Measurements from ENCODE around the gene COL23A1. TPM values are rescaled to one million over a fixed set of nuclear protein-coding genes. Genes with fewer than 3 reads are reported as not detected.

Gene COL23A1
- total RNA-seq, 1 experiment from 2014 or later = 15.0 TPM

GRCh38 chr5:178210073-178210535 is 380.1 kb downstream of the COL23A1 start:
- no peak overlapping the region for H3K27ac Mint-ChIP-seq
- ChIA-PET POLR2A (interaction anchor here (1.0 to 1.8 kb wide), 2 partner anchors 30 to 416 kb away, joined by 3 to 7 read pairs; no protein-coding TSS in a partner anchor), CTCF (interaction anchor here (0.9 to 1.3 kb wide), 4 partner anchors 13 to 30 kb away, joined by 3 to 6 read pairs (median 4); partner anchors contain the start of gene PHYKPL)
- H3K4me1 Mint-ChIP-seq = peaks cover 21% of the 10 kb centered on the region
- peaks cover 92% of the 10 kb centered on the region for H3K36me3 Mint-ChIP-seq
- TF ChIP-seq, protein P1, sequence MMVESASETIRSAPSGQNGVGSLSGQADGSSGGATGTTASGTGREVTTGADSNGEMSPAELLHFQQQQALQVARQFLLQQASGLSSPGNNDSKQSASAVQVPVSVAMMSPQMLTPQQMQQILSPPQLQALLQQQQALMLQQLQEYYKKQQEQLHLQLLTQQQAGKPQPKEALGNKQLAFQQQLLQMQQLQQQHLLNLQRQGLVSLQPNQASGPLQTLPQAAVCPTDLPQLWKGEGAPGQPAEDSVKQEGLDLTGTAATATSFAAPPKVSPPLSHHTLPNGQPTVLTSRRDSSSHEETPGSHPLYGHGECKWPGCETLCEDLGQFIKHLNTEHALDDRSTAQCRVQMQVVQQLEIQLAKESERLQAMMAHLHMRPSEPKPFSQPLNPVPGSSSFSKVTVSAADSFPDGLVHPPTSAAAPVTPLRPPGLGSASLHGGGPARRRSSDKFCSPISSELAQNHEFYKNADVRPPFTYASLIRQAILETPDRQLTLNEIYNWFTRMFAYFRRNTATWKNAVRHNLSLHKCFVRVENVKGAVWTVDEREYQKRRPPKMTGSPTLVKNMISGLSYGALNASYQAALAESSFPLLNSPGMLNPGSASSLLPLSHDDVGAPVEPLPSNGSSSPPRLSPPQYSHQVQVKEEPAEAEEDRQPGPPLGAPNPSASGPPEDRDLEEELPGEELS (CRISPR knock-in tag; IDR thresholded peaks at IDR 0.05) = 0 out of 2 replicates have a peak, but pooled peaks have one; percentile 31
- TF ChIP-seq ZNF416 (CRISPR knock-in tag; IDR thresholded peaks at IDR 0.05) (0 out of 2 replicates have a peak, but pooled peaks have one; percentile 52), ETV6 (CRISPR knock-in tag; IDR thresholded peaks at IDR 0.05) (no peak)
- DNase-seq (ENCODE audit: low spot score) (no peak), ATAC-seq (no peak)
- H3K4me3 Mint-ChIP-seq = no peak overlapping the region
- H3K9me3 Mint-ChIP-seq = no peaks in the 10 kb centered on the region
- H3K27me3 Mint-ChIP-seq (ENCODE audit: low read depth) = no peaks in the 10 kb centered on the region

DNA sequence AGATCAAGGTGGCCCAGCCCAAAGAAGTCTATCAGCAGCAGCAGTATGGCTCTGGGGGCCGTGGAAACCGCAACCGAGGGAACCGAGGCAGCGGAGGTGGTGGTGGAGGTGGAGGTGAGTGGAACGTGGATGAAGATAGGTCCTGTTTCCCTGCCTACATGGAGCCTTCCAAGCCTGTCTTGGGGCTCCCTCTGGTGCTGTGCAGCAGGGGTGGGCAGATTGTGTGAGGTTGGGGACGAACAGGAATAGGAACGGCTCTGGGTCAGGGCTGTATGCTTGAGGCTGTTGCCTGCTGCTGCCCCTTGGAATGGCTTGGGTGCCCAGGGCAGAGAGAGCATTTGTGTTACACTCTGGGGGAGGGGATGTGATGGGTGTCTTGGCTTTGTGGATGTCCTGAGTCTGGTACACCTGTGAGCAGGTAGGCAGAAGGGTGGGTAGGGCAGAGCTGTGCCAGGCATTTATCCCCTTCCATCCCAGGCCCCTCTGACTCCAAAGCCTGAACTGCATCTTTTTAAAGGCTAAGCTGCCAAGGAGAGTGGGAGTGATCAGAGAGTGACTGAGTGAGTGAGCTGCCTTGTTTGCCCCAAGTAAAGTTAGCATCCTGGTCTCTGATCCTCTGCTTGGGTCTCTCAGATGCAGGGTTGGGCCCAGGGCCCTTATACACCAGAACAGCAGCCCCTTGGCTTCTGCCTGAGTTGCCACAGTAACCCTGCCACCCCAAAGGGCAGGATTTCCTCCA is 380.7 kb downstream of the COL23A1 start:
- H3K27ac Mint-ChIP-seq = peak overlapping the region; percentile 26; the same call in 1 of the 2 replicates
- CTCF ChIA-PET = interaction anchor here (0.9 to 1.3 kb wide), 4 partner anchors 13 to 30 kb away, joined by 3 to 6 read pairs (median 4); partner anchors contain the start of gene PHYKPL

More for the DNA sequence above, 380.7 kb downstream of the COL23A1 start:
- no peaks in the 10 kb centered on the region for H3K9me3 Mint-ChIP-seq
- H3K27me3 Mint-ChIP-seq (ENCODE audit: low read depth) = no peaks in the 10 kb centered on the region
- H3K4me1 Mint-ChIP-seq = peaks cover 21% of the 10 kb centered on the region
- no peak overlapping the region for H3K4me3 Mint-ChIP-seq
- DNase-seq (ENCODE audit: low spot score) (peak; percentile 5), ATAC-seq (no peak)
- POLR2A ChIA-PET = interaction anchor here (0.6 to 1.8 kb wide), 3 partner anchors 26 to 416 kb away, joined by 3 to 7 read pairs (median 3); no protein-coding TSS in a partner anchor
- TF ChIP-seq E2F4 (CRISPR knock-in tag; IDR thresholded peaks at IDR 0.05; ENCODE audit: borderline replicate concordance, low read depth) = no peak
- TF ChIP-seq GRHL2 (CRISPR knock-in tag; IDR thresholded peaks at IDR 0.05; ENCODE audit: insufficient replicate concordance, severe bottlenecking) = no peak
- TF ChIP-seq, protein P2, sequence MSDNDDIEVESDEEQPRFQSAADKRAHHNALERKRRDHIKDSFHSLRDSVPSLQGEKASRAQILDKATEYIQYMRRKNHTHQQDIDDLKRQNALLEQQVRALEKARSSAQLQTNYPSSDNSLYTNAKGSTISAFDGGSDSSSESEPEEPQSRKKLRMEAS (CRISPR knock-in tag; IDR thresholded peaks at IDR 0.05) = no peak
- no peak for TF ChIP-seq JAZF1 (CRISPR knock-in tag; IDR thresholded peaks at IDR 0.05)
- TF ChIP-seq KAT7 (CRISPR knock-in tag; IDR thresholded peaks at IDR 0.05; ENCODE audit: borderline replicate concordance) = no peak
- TF ChIP-seq ETV6 (CRISPR knock-in tag; IDR thresholded peaks at IDR 0.05) = no peak
- TF ChIP-seq, protein P3, sequence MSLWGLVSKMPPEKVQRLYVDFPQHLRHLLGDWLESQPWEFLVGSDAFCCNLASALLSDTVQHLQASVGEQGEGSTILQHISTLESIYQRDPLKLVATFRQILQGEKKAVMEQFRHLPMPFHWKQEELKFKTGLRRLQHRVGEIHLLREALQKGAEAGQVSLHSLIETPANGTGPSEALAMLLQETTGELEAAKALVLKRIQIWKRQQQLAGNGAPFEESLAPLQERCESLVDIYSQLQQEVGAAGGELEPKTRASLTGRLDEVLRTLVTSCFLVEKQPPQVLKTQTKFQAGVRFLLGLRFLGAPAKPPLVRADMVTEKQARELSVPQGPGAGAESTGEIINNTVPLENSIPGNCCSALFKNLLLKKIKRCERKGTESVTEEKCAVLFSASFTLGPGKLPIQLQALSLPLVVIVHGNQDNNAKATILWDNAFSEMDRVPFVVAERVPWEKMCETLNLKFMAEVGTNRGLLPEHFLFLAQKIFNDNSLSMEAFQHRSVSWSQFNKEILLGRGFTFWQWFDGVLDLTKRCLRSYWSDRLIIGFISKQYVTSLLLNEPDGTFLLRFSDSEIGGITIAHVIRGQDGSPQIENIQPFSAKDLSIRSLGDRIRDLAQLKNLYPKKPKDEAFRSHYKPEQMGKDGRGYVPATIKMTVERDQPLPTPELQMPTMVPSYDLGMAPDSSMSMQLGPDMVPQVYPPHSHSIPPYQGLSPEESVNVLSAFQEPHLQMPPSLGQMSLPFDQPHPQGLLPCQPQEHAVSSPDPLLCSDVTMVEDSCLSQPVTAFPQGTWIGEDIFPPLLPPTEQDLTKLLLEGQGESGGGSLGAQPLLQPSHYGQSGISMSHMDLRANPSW (CRISPR knock-in tag; conservative IDR thresholded peaks at IDR 0.05; ENCODE audit: low read depth) = no peak
- TF ChIP-seq NR3C1 (CRISPR knock-in tag; conservative IDR thresholded peaks at IDR 0.05; ENCODE audit: low read depth) = no peak
- no peak for TF ChIP-seq NR1H2 (CRISPR knock-in tag; IDR thresholded peaks at IDR 0.05)
- no peak for TF ChIP-seq FOXK1 (CRISPR knock-in tag; IDR thresholded peaks at IDR 0.05)
- no peak for TF ChIP-seq ZNF263 (CRISPR knock-in tag; IDR thresholded peaks at IDR 0.05; ENCODE audit: low read depth)
- no peak for TF ChIP-seq FOXJ3 (CRISPR knock-in tag; IDR thresholded peaks at IDR 0.05; ENCODE audit: borderline replicate concordance)
- TF ChIP-seq, protein P4, sequence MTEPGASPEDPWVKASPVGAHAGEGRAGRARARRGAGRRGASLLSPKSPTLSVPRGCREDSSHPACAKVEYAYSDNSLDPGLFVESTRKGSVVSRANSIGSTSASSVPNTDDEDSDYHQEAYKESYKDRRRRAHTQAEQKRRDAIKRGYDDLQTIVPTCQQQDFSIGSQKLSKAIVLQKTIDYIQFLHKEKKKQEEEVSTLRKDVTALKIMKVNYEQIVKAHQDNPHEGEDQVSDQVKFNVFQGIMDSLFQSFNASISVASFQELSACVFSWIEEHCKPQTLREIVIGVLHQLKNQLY (CRISPR knock-in tag; IDR thresholded peaks at IDR 0.05) = no peak
- TF ChIP-seq, protein P5, sequence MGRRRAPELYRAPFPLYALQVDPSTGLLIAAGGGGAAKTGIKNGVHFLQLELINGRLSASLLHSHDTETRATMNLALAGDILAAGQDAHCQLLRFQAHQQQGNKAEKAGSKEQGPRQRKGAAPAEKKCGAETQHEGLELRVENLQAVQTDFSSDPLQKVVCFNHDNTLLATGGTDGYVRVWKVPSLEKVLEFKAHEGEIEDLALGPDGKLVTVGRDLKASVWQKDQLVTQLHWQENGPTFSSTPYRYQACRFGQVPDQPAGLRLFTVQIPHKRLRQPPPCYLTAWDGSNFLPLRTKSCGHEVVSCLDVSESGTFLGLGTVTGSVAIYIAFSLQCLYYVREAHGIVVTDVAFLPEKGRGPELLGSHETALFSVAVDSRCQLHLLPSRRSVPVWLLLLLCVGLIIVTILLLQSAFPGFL (CRISPR knock-in tag; IDR thresholded peaks at IDR 0.05; ENCODE audit: borderline replicate concordance) = no peak
- TF ChIP-seq ZNF416 (CRISPR knock-in tag; IDR thresholded peaks at IDR 0.05) = no peak
- TF ChIP-seq, protein P6, sequence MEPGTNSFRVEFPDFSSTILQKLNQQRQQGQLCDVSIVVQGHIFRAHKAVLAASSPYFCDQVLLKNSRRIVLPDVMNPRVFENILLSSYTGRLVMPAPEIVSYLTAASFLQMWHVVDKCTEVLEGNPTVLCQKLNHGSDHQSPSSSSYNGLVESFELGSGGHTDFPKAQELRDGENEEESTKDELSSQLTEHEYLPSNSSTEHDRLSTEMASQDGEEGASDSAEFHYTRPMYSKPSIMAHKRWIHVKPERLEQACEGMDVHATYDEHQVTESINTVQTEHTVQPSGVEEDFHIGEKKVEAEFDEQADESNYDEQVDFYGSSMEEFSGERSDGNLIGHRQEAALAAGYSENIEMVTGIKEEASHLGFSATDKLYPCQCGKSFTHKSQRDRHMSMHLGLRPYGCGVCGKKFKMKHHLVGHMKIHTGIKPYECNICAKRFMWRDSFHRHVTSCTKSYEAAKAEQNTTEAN (CRISPR knock-in tag; IDR thresholded peaks at IDR 0.05) = no peak
- TF ChIP-seq, protein P7, sequence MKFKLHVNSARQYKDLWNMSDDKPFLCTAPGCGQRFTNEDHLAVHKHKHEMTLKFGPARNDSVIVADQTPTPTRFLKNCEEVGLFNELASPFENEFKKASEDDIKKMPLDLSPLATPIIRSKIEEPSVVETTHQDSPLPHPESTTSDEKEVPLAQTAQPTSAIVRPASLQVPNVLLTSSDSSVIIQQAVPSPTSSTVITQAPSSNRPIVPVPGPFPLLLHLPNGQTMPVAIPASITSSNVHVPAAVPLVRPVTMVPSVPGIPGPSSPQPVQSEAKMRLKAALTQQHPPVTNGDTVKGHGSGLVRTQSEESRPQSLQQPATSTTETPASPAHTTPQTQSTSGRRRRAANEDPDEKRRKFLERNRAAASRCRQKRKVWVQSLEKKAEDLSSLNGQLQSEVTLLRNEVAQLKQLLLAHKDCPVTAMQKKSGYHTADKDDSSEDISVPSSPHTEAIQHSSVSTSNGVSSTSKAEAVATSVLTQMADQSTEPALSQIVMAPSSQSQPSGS (CRISPR knock-in tag; IDR thresholded peaks at IDR 0.05; ENCODE audit: borderline replicate concordance, low read depth) = no peak
- TF ChIP-seq ZNF121 (CRISPR knock-in tag; IDR thresholded peaks at IDR 0.05) = no peak
- TF ChIP-seq CREM (CRISPR knock-in tag; IDR thresholded peaks at IDR 0.05) = no peak
- peaks cover 88% of the 10 kb centered on the region for H3K36me3 Mint-ChIP-seq
